Measurements from ENCODE around the gene ZBTB42.

Gene ZBTB42

DNA sequence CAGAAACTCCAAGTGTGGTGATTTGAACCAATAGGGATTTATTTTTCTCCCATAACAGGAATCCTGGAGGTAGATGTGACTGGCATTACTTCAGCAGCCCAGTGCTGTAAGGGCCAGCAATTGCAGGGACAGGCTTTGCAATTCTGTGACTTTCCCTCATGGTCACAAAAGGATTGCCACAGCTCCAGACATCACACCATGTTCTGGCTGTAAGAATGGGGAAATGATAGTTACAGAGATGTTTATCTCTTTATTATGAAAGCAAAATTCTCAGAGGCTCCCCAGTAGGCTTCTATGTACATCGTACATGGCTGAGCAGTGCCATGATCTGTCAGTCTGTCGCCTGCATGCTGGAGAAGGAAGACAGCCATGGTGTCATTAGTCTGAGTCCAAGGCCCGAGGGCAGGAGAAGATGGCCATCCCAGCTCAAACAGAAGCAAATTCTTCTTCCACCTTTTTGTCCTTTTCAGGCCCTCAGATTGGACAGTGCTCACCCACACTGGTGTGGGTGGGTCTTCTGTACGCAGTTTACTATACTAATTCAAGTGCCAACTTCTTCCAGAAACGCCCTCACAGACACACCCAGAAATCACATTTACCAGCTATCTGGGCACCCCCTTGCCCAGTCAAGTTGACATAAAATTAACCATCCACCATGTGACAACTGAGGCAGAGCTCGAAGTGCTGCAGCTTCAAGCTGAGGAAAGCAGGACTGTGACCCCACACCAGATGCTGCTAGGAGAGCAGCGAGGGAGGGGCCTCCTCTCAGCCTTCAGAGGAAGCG is 17.2 kb downstream of the ZBTB42 start:
- no peak overlapping the region for H3K4me3 ChIP-seq (replicated peaks; ENCODE audit: low read depth, low read length)
- TF ChIP-seq, protein P1, sequence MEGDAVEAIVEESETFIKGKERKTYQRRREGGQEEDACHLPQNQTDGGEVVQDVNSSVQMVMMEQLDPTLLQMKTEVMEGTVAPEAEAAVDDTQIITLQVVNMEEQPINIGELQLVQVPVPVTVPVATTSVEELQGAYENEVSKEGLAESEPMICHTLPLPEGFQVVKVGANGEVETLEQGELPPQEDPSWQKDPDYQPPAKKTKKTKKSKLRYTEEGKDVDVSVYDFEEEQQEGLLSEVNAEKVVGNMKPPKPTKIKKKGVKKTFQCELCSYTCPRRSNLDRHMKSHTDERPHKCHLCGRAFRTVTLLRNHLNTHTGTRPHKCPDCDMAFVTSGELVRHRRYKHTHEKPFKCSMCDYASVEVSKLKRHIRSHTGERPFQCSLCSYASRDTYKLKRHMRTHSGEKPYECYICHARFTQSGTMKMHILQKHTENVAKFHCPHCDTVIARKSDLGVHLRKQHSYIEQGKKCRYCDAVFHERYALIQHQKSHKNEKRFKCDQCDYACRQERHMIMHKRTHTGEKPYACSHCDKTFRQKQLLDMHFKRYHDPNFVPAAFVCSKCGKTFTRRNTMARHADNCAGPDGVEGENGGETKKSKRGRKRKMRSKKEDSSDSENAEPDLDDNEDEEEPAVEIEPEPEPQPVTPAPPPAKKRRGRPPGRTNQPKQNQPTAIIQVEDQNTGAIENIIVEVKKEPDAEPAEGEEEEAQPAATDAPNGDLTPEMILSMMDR (IDR thresholded peaks at IDR 0.05; ENCODE audit: low read length, missing control alignments) = no peak
- DNase-seq (ENCODE audit: low read depth) = no peak

DNA sequence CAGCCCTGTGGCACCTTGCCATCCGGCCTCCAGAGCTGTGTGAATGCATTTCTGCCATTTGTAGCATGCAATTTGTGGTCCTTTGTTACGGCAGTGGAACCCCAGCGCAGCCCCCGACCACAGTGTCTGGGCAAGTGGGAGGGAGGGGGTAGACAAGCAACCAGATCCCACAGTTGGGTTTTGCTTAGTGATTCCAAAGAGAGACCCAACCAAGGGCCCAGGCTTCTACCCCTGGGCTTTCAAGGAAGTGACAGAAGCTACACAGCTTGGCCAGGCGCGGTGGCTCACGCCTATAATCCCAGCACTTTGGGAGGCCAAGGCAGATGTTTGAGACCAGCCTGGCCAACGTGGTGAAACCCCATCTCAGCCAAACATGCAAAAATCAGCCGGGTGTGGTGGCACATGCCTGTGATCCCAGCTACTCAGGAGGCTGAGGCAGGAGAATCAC is 17.8 kb downstream of the ZBTB42 start:
- H3K4me3 ChIP-seq (replicated peaks; ENCODE audit: low read depth, low read length) = no peak overlapping the region
- no peak for DNase-seq (ENCODE audit: low read depth)
- TF ChIP-seq, protein P1 (IDR thresholded peaks at IDR 0.05; ENCODE audit: low read length, missing control alignments) = no peak

DNA sequence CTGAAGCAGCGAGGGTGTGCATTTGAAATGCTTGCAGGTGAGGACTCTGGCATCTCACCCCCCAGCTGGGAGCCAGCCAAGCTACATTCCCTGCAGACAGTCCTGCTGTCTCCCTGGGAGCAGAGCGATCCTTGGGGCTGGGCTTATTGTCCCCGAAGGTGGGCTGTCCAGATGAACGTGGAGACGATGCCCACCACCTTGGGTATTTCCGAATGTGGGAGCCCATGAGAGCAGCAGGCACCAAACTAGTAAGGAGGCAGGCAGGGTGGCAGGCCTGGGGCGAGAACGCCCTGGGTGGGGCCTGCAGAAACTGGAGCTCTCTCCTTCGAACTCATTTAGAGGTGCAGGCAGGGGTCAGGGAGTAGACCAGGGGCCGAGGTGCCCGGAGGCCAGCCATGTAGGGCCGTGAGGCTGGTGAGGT is 18.5 kb downstream of the ZBTB42 start:
- TF ChIP-seq, protein P1 (IDR thresholded peaks at IDR 0.05; ENCODE audit: low read length, missing control alignments) = no peak
- no peak overlapping the region for H3K4me3 ChIP-seq (replicated peaks; ENCODE audit: low read depth, low read length)
- no peak for DNase-seq (ENCODE audit: low read depth)

DNA sequence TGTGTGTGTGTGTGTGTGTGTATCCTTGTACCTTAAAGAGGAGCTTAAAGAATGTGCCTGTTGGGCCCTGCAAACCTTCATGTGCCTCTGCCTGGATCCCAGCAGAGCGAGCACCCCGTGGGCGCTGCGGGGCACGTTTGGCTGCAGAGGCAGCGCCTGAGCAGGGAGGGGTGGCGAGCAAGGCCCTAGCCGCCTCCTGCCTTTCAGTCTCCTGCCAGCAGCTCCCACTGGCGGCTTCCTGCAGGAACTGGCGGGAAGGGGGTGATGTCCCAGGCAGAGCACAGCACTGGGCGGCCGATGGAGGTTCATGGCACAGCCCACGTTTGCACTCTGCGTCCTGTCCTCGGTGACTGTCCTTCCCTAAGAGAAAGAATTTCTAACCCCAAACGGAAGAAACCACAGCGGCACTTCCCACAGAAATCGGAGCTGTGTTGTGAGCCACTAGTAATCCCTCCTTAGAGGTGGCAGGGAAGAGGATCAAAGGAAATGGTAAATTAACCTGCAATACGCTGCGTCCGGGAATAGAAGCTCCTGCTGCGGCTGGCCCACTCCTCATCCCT is 19.8 kb downstream of the ZBTB42 start:
- TF ChIP-seq, protein P1 (IDR thresholded peaks at IDR 0.05; ENCODE audit: low read length, missing control alignments) = peak; percentile 68
- DNase-seq (ENCODE audit: low read depth) = peak; percentile 73
- no peak overlapping the region for H3K4me3 ChIP-seq (replicated peaks; ENCODE audit: low read depth, low read length)

DNA sequence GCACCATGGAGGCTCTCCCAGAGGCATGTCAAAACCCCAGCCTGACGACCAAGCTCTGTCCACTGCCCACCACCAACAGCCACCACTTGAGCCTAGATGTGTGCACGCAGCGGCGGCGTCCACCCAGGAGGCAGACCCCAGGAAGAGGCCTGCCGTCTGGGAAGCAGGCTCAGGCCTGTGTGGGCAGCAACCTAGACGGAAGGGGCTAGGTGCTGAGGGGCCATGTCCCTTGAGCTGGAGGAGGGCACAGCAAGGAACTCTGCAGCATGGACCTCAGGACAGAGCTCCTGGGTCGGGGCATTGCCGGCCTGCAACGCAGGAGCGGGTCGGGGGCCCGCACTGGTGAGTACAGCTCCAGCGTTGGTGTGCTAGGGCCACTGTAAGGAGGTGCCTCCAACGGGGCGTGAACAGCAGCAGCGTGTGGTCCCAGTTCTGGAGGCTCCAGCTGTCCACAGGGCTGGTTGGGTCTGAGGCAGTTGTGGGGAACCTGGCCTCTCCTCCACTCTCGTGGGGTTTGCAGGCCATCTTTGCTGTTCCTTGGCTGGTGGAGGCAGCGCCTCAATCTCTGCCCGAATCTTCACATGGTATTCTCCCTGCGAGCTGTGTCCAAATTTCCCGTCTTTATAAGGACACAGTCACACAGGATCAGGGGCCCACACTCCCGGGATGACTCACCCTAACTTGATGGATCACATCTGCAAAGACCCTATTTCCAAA is 20.5 kb downstream of the ZBTB42 start:
- no peak for DNase-seq (ENCODE audit: low read depth)
- no peak overlapping the region for H3K4me3 ChIP-seq (replicated peaks; ENCODE audit: low read depth, low read length)
- TF ChIP-seq, protein P1 (IDR thresholded peaks at IDR 0.05; ENCODE audit: low read length, missing control alignments) = no peak

DNA sequence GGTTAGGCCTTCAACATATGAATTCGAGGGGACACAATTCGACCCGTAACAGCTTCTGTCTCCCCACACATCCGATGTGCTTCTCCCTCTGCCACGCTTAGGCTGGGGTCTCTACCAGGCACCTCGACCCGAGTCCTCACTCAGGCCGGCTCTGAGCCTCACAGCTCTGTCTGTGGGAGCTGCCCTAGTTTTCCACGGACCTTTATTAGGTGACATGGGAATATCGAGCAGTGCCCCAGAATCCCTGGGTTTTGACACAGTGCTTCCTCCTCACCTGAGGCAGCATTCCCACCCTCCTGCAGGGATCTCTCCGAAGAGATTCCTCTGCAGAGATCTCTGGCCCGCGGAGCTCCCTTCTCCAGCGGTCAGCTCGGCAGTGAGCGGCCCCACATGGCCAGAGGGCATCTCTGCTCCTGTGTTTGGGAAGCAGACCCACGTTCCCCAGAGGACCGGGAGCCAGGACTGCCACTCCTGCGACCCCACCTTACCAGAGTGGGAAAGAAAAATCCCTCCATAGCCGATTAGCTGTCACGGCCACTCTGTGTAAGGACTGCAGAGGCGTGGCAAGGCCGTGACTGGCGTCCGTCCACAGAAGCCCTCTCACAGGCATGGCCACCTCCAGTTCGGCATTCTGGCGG is 21.2 kb downstream of the ZBTB42 start:
- TF ChIP-seq, protein P1 (IDR thresholded peaks at IDR 0.05; ENCODE audit: low read length, missing control alignments) = no peak
- DNase-seq (ENCODE audit: low read depth) = no peak
- no peak overlapping the region for H3K4me3 ChIP-seq (replicated peaks; ENCODE audit: low read depth, low read length)
